Mesodermal cell (in vitro differentiated cells): ENCODE results near the gene RFESD.
"Not testable (repeated sequence)": the region's sequence is repeated elsewhere in the genome, so short reads cannot be mapped to it uniquely, and the experiment has no call there.

Source experiments
- H3K27ac ChIP-seq: 2 replicates; pipeline ENCODE4 v1.7.0; 2013; ENCODE audit warnings: mild to moderate bottlenecking, low read depth, low read length, moderate library complexity; ENCODE audit not compliant: severe bottlenecking
- H3K36me3 ChIP-seq: 2 replicates; pipeline ENCODE4 v1.7.1; 2013; ENCODE audit warnings: mild to moderate bottlenecking, low read length, moderate library complexity; ENCODE audit not compliant: control insufficient read depth, insufficient read depth
- H3K4me1 ChIP-seq: one replicate; pipeline ENCODE4 v1.7.1; 2013; ENCODE audit warnings: mild to moderate bottlenecking, low read length; ENCODE audit not compliant: insufficient read depth, control insufficient read depth, poor library complexity, severe bottlenecking
- H3K4me3 ChIP-seq: 2 replicates; pipeline ENCODE4 v1.7.0; 2013; ENCODE audit warnings: low read length, control low read depth, mild to moderate bottlenecking; ENCODE audit not compliant: insufficient read depth, poor library complexity, severe bottlenecking; ENCODE audit errors: extremely low read depth
- H3K9me3 ChIP-seq: 2 replicates; pipeline ENCODE4 v1.7.1; 2013; ENCODE audit warnings: mild to moderate bottlenecking, low read length, moderate library complexity; ENCODE audit not compliant: control insufficient read depth
- WGBS, 2 experiments: methylation state at CpG; one replicate each; pipeline ENCODE4 v1.1.5; 2013; ENCODE audit warnings: missing lambda C conversion rate in 2 of 2; ENCODE audit not compliant: insufficient coverage in 2 of 2; 5-methylcytosine and 5-hydroxymethylcytosine counted together

RFESD gene

DNA sequence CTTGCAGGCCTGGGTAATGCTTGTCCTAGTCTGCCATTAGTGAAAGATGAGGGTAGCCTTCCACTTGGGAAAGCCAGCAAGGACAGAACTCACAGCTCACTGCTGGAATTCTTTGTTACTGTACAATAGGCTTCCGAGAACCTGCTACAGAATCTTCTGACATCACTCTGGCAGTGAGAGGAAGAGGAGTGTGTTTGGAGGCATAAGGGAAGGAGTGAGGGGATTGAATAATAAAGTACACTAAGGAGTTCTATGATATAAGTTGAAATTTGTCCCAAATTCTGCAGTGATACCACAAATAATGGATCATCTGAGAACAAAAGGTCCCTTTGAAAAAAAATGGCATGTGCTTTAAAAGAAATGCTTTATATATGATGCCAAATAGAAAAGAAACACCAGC lies 36.3 kb downstream of the RFESD start, which contains the start of gene SPATA9:
TSS of gene SPATA9 (minus strand) at position 101 of the 400 bp plus-strand sequence. CDS start 137 bp downstream, outside the sequence.
- Histone ChIP-seq H3K27ac (no peak within 1 kb of the TSS), H3K9me3 (no peaks in the 10 kb centered on the region), H3K4me1 (peaks cover 6% of the 10 kb centered on the region), H3K4me3 (no peak within 1 kb of the TSS), H3K36me3 (no peaks in the 10 kb centered on the region)
- 100% methylated on average over 1 of the region's 1 CpG; no CpG with 5 or more reads in 1 of the 2 experiments for WGBS, 2 experiments

DNA sequence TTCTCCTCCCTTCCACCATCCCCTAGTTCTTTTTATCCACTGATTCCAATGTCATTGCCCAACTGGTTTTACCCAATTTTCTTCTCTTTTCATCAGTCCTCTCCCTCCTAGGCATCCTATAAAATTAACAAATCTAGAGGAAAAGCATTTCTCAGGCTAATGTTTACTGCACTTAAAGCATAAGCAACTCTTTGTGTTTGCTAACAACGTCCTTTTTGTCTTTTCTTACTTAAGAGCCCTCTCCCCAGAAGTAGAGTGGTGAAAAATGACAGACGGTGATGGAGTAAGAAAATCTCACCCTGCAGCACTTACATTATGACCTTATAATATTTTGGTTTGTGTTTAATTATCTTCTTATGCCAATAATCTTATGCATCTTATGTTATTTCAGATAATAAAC lies 37.8 kb downstream of the RFESD start:
- WGBS, 2 experiments, result 100% methylated on average over 1 of the region's 2 CpGs; no CpG with 5 or more reads in 1 of the 2 experiments
- Histone ChIP-seq H3K36me3 (no peaks in the 10 kb centered on the region), H3K27ac (no peak overlapping the region), H3K9me3 (no peaks in the 10 kb centered on the region), H3K4me1 (peaks cover 6% of the 10 kb centered on the region), H3K4me3 (no peak overlapping the region)

DNA sequence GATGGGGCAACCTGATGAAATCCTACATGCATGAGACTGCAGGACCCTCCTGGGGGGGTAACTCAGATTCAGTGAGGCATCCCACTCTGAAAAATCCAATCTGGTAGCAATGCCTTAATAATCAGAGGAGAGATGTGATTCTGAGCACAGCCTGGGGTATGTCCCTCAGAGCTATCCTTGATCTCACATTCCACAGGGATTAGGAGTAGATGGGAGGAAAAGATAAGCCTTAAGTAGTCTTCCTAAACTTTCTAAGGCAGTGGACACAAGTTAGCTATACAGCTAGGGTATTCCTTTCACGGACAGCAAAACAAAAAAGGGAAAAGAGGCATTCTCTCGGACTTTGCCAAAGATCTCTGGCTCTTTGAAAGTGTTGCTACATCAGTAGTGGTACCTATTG lies 40.1 kb downstream of the RFESD start:
- no peaks in the 10 kb centered on the region for H3K9me3 ChIP-seq
- H3K4me3 ChIP-seq, result no peak overlapping the region
- H3K4me1 ChIP-seq, result peaks cover 6% of the 10 kb centered on the region
- H3K36me3 ChIP-seq, result no peaks in the 10 kb centered on the region
- H3K27ac ChIP-seq, result peak overlapping the region; percentile 36
- WGBS, 2 experiments, result 87% methylated on average over 2 of the region's 2 CpGs; no CpG with 5 or more reads in 1 of the 2 experiments

DNA sequence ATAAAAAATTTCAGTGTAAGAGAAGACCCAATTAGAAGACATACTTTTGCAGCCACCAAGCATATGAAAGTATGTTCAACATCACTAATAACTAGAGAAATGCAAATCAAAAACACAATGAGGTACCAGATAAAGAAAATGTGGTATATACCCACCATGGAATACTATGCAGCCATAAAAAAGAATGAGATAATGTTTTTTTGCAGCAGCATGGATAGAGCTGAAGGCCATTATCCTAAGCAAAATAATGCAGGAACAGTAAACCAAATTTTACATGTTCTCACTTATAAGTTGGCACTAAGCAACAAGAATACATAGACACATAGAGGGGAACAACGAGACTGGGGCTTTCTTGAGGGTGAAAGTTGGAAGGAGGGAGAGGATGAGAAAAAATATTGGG lies 43.1 kb downstream of the RFESD start:
- Histone ChIP-seq H3K27ac (no peak overlapping the region), H3K4me1 (peaks cover 6% of the 10 kb centered on the region), H3K4me3 (no peak overlapping the region), H3K9me3 (no peaks in the 10 kb centered on the region), H3K36me3 (no peaks in the 10 kb centered on the region)
- no CpG with 5 or more reads among the region's 1 CpG for WGBS, 2 experiments

DNA sequence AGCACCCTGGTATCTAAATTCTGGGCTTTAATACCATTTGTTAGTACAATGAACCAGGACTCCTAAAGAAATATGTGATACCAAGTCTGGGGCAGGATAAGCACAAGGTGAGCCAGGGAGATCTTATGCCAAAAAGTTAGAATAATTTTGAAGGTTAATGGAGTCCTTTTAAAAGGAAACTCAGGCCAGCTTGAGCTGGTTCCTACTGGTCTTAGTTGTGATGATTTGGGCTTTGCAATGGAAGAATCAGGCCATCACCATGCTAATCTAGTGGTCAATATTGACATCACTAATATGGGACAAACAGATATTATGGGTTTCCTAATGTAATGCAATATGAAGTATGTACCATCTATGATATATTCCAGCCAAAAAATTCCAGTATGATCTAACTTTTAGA lies 43.8 kb downstream of the RFESD start:
- H3K4me3 ChIP-seq, result no peak overlapping the region
- H3K27ac ChIP-seq, result no peak overlapping the region
- H3K36me3 ChIP-seq, result no peaks in the 10 kb centered on the region
- peaks cover 6% of the 10 kb centered on the region for H3K4me1 ChIP-seq
- no peaks in the 10 kb centered on the region for H3K9me3 ChIP-seq

DNA sequence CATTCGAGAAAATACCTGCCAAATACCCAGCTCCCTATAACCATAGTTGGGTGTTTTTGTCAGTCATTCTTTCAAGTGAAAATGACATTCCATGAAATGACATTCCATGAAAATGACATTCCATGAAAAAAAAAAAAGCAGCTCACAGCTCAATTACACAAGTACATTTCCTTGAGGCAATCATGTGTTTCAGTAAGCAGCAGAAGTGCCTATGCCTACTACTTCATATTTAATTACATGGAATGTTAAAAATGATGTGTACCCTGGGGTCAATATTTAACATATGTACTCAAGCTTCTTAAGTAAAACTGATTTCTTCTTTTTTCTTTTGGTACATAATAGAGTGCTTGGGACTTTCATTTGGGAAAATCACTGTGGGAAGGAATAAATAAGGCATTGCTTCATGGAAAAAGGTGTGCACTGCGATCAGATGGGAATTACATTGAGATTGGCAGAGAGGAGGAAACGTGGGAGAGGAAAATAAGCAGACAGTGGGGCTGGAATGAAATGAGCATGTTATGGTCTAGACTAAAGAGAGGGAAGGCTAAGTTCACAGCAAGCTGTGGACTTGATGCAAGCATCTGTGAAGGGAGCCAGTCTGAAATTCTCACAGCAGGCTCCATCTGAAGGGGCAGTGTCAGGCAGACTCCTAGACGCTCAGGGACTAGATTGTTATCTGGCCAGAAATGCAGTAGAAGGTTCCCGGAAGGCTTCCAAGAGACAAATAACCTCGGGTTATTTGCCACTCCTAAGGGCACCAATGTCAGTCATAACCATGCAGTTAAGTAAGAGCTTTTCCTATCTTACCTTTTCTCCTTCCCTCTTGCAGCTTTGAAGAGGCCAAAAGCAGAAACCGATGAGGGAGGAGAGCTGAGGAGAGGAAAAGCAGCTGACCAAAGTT lies 51.5 kb downstream of the RFESD start:
- 48 to 79% methylated on average over 2 to 5 of the region's 7 CpGs for WGBS, 2 experiments
- H3K4me1 ChIP-seq, result peaks cover 15% of the 10 kb centered on the region
- no peaks in the 10 kb centered on the region for H3K36me3 ChIP-seq
- H3K4me3 ChIP-seq, result no peak overlapping the region
- no peaks in the 10 kb centered on the region for H3K9me3 ChIP-seq
- peak overlapping the region; percentile 95 for H3K27ac ChIP-seq

DNA sequence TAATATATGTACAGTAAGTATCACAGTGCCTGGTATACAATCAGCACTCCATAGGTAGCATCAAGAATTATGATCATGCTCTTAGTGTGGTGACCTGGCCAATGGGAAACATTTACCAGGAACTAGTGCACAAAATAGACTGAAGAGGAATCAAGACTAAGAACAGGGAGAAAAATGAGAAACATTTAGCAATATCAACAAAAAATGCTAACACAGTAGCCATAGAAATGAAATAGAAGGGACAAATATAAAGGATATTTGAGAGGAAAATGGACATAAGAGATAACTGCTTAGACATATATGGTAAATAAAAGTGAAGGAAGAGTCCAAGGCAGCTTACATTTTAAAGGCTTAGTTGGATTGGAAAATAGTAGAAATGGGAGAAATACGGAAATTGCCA lies 52.8 kb downstream of the RFESD start:
- H3K9me3 ChIP-seq, result no peaks in the 10 kb centered on the region
- H3K4me3 ChIP-seq, result no peak overlapping the region
- WGBS, 2 experiments, result 100% methylated on average over 1 of the region's 1 CpG
- peaks cover 15% of the 10 kb centered on the region for H3K4me1 ChIP-seq
- no peaks in the 10 kb centered on the region for H3K36me3 ChIP-seq
- H3K27ac ChIP-seq, result no peak overlapping the region

DNA sequence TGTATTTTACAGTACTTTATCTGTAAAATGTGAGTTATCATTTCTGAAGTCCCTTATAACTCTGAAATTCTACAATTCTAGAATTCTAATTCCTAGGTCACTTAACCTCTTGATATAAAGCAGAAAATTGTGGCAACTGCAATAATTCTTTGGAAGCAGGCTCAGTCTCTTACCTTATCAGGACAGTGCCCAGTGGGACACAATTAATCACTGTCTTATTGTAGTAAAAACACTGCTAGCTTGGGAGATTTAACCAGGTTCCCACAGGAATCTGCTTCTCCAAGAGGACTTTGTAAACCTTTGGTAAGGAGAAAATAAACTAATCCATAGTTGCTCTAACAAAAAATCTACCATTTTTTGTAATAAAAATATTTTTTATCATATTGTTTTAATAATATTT lies 54.5 kb downstream of the RFESD start:
- Histone ChIP-seq H3K36me3 (no peaks in the 10 kb centered on the region), H3K4me1 (peaks cover 15% of the 10 kb centered on the region), H3K27ac (no peak overlapping the region), H3K9me3 (no peaks in the 10 kb centered on the region), H3K4me3 (no peak overlapping the region)

DNA sequence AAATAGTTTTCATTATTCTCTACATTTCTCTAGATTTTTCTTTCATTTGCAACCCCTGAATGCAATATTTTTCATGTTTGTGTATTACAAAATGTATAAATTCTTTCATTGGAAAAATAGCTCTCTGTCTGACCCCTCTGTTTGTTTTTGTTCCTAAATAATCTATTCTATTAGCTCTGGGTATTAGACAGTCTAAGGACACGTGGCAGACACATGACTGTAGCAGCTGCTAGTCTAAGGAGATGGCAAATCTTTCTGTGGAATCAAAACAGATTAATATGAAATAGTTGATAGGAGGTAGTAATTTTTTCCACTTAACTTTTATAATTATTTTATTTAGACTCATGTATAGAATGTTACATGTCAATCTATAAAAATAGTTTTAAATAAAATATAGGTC lies 57.6 kb downstream of the RFESD start:
- Histone ChIP-seq H3K4me1 (peaks cover 3% of the 10 kb centered on the region), H3K36me3 (no peaks in the 10 kb centered on the region), H3K27ac (no peak overlapping the region), H3K4me3 (no peak overlapping the region), H3K9me3 (no peaks in the 10 kb centered on the region)
- no CpG with 5 or more reads among the region's 1 CpG for WGBS, 2 experiments

DNA sequence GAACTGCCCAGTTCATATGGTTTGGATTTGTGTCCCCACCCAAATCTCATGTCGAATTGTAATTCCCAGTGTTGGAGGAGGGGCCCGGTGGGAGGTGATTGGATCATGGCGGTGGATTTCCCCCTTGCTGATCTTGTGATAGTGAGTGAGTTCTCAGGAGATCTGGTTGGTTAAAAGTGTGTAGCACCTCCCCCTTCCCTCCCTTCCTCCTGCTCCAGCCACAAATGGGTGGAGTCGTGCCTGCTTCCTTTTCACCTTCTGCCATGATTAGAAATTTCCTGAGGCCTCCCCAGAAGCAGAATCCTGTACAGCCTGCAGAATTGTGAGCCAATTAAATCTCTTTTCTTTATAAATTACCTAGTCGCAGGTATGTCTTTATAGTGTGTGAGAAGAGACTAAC lies 59.6 kb downstream of the RFESD start:
- no CpG with 5 or more reads among the region's 5 CpGs for WGBS, 2 experiments
- not testable (repeated sequence) for H3K4me3 ChIP-seq, H3K27ac ChIP-seq, H3K9me3 ChIP-seq, H3K36me3 ChIP-seq
- H3K4me1 ChIP-seq, result peaks cover 10% of the 10 kb centered on the region

DNA sequence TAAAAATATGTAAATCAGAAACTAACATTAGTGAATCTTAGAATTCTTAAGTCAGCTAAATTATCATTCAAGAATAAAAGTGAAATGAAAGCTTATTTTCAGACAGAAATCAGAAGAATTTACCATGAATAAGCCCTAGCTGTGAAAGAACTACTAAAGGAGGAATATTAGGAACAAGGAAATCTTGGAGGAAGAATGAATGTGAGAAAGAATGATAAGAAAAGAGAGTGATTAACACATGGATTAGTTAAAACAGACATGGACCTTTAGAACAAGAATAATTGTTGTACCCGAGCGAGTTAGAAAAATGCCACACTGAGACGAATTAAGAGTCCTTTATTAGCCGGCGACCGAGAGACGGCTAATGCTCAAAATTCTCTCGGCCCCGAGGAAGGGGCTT lies 60.5 kb downstream of the RFESD start:
- WGBS, 2 experiments, result 79 to 90% methylated on average over 8 to 9 of the region's 9 CpGs
- Histone ChIP-seq H3K4me3 (no peak overlapping the region), H3K27ac (no peak overlapping the region), H3K36me3 (no peaks in the 10 kb centered on the region), H3K4me1 (peaks cover 19% of the 10 kb centered on the region), H3K9me3 (no peaks in the 10 kb centered on the region)
